NCI-H1694 treated with DMSO at 0.1 percent for 48 hours (cell line): ENCODE measurements around the gene BTBD9.
"Not testable (repeated sequence)": the region's sequence is repeated elsewhere in the genome, so short reads cannot be mapped to it uniquely, and the experiment has no call there.

Experiments used
- DNase-seq: peaks from one replicate; lab custom pipeline; 2025; lab: John Stamatoyannopoulos, UW

Gene BTBD9

DNA sequence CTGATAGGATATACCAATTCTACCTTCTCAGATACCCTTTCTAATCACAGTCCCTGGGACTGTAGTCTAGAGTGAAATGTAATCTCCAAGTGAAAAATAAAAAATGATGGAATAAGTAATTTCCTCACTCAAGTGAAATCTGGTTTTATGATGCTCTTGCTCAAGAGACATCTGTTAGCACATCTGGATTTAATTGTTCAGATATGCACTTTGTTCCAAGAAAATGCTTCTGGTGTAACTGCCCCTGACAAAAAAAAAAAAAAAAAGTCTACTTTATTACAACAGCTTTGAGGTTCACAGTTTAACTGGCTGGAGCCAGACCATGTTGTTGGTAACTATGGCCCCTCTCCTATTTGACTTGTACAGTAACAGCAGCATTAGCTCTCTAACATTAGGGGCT, 251.8 kb downstream of the BTBD9 start:
- no peak for DNase-seq

DNA sequence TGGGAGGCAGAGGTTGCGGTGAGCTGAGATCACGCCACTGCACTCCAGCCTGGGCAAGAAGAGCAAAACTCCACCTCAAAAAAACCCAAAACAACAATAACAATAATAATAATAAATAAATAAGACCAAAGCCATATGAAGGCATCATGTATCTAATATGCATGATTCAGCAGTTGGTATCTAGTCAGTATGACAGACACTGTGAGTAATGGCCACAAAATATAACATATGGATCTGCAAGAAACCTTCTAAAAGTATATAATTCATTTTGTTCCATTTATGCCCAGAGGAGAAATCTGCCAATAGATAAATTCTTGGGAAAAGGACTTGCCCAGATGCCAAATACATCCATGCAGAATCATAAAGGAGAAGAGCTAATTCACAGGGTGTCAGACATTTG, 252.3 kb downstream of the BTBD9 start:
- no peak for DNase-seq

GRCh38 chr6:38378801-38379200, 260.9 kb downstream of the BTBD9 start:
- no peak for DNase-seq

- no peak for DNase-seq
Measured at GRCh38 chr6:38375937-38376336, 263.8 kb downstream of the BTBD9 start.

- DNase-seq, result no peak
Measured at GRCh38 chr6:38375341-38375740, 264.4 kb downstream of the BTBD9 start.

DNA sequence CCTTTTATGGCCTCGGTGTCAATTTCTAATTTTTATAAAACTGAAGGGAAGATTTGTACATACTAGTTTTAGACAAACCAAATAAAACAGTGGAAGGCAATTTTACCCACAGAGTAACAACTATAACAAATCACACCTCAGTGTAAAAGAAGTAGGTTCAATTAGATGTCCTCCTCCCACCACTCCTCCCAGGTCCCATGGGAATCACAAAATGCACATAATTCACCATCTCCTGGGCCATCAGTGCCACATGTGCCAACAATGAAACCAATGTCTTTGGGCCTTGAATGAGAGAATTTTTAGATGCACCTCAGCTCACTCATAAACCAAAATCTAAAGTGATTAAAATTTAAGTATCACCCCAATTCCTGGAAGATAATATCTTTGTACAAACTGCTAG, 267.8 kb downstream of the BTBD9 start:
- DNase-seq, result no peak

- DNase-seq, result no peak
Measured at GRCh38 chr6:38370653-38371601, 268.8 kb downstream of the BTBD9 start.

DNA sequence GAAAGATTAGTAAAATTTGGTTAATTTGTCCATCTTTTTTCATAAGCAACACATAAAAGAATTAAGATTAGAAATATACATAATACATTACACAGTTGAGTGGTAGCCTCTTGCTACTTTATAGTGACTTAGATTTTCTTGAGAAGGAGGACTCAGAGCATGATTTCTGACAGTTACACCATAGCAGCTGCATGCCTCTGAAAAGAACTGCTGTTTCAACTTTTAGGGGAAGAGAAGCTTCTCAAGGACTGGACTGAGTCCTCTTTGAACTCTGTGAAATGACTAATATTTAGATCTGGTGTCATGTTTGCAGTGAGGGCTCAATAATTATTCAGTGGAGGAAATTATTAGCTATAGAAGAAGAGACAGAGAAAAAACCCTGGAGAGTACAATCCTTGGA, 272.5 kb downstream of the BTBD9 start:
- no peak for DNase-seq

- DNase-seq, result no peak
Measured at GRCh38 chr6:38366234-38366633, 273.5 kb downstream of the BTBD9 start.

GRCh38 chr6:38364775-38365174, 275.0 kb downstream of the BTBD9 start:
- no peak for DNase-seq

DNA sequence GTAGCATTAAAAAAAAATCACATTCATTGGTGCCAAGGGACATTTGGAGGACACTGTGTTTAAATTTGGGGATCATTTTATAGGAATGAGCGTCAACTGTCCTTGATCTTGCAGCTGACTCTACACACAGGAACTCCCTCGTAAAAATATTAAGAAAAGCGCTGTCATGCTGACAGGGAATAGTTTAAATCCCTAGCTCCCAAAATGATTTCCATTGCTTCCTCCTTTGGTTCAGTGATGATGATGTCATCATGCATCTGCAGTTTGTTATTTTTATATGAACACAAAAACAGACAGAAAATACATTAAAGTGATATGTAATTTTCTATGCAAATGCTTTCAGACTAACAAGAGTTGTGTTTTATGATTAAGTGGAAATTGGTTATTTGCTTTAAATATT, 275.6 kb downstream of the BTBD9 start:
- no peak for DNase-seq

DNA sequence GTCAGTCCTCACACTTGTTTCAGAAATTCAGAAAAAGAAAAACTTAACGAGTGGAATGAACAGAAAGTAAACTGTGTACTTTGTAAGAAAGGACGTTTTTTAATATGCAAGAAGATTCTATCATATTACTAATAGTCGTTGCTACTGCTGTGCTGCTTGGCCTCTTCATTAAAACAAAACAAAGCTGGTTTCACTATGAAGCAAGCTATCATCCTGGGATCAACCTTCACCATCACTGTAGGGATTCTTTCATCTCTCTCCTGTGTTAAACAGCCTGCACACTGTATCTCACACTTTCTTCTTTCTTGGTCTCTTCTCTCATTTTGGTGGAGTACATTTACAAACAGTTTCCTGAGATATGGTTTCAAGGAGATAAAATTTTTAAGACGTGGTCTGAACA, 284.2 kb downstream of the BTBD9 start:
- no peak for DNase-seq

- DNase-seq, result no peak
Measured at GRCh38 chr6:38354905-38355304, 284.8 kb downstream of the BTBD9 start.

GRCh38 chr6:38354037-38354381, 285.7 kb downstream of the BTBD9 start:
- no peak for DNase-seq

DNA sequence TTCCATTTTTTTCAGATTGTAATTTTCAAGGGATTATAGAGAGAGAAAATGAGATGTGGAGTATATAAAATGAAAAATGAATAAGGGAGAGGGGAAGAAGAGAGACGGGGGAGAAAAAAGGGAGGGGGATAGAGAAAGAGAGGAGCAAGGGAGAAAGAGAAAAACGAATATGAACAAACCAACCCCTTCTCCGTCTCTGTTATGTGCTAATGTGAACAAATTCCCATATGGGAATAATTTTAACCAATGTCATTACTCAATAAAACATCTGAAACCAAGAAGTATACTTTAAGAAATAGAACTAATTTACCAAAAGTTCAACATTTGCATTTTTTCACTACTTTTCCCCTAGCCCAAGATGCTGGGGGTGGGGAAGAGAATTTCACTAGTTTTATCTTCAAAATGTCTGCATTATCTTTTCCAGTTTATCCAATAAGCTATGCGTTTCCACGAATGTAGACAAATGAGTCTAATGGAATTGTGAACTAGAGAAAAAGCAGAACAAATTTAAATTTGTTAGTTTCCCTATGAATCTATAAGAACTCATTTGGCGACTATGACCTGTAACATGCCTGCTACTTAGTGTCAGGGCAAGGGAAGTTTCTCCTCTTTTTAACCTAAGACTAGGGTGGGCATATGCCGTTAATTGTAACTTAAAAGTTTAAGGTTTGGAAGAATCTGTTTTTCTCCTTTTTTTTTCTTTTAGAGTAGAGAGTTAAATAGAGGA, 286.3 kb downstream of the BTBD9 start:
- DNase-seq, result no peak

GRCh38 chr6:38352636-38353035, 287.1 kb downstream of the BTBD9 start:
- no peak for DNase-seq

DNA sequence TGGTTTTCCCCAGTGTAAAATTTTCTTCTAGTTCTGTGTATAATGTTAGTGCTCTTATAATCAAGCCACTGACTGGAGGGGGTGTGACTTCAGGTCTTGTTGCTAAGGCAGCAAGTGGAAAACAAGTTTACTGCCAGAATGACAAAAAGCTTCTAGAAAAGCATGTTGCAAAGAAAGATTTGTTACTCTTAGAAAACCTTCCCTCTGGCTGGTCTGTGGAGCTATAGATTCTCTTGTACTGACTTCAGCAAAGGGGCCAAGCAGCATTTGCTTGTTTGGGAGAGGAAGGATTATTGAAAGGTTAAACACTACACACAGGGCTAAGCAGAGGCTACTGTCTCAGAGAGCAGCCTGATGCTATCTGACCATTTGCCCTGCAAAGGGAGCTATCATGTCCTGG, 288.8 kb downstream of the BTBD9 start:
- no peak for DNase-seq

GRCh38 chr6:38350220-38350619, 289.5 kb downstream of the BTBD9 start:
- no peak for DNase-seq

DNA sequence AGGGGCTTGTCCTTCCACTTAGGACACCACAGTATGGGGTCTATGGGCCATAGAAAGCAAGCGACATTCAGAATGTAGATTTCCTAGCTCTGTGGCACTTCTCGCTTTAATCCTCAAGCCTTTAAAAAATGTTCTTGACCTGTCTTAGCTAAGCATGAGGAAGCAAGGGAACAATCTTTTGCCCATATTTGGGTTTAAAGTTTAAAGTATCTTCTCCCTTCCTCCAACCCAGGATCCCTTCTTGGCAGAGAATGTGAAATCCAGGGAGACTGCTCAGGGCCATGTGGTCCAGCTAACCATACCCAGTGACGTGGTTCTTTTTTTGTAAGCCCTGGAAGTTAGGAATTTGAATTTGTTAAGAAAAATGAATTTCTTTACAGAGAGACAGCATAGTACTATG, 289.9 kb downstream of the BTBD9 start:
- no peak for DNase-seq

DNA sequence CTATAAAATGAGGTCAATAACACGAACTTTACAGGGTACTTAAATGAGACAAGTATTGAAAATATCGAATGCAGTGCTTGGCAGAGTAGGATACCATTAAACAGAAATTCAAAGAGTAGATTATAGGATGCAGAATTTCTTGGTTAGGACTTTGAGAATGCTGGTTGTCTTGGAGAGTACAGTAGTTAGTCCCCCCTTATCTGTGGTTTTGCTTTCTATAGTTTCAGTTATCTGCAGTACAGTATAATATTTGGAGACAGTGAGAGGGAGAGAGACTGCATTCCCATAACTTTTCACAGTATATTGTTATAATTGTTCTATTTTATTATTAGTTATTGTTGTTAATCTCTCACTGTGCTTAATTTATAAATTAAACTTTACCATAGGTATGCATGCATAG, 290.5 kb downstream of the BTBD9 start:
- DNase-seq, result no peak

GRCh38 chr6:38348371-38348770, 291.4 kb downstream of the BTBD9 start:
- DNase-seq, result no peak

GRCh38 chr6:38347829-38348228, 291.9 kb downstream of the BTBD9 start:
- DNase-seq, result not testable (repeated sequence)

DNA sequence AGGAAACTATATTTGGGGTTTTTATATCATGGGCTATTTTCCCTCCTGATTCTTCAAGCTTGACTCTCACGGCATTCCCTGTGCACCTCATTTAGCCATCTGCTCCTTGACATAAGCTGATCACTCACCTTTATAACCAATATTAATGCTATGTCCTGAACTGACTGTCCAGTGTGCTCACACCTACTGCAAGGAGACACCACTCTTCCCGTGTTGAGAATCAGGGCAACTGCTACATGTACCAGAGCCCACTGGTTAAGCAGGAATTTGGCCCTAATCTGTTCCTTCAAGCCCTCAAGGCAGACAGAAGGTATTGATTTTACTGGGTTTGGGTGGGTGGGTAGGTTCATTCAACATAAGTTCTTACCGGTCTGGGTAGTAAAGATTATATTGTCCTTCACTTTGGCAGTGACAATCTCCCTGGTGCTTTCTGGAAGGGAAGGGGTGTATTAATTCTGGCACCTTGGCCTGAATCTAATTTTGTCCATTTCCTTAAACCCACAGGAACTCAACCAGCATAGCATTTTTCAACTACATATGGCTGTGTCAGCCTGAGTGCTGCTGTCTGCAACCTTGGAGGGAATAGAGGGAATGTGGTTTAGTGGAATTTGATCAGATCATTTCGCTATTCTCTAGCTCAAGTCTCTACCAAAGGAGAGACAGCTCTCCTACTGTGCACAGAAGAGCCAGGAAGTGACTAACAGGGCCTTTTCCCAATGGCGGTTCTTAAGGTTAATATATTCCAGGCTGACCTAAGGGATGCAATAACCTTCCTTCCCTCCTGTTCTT, 293.2 kb downstream of the BTBD9 start:
- no peak for DNase-seq
